ENCODE results near the gene FHAD1.

FHAD1 gene

GRCh38 chr1:15309687-15310086, 62.7 kb downstream of the FHAD1 start:
- no peak for DNase-seq

GRCh38 chr1:15310544-15310943, 63.5 kb downstream of the FHAD1 start:
- no peak for DNase-seq

GRCh38 chr1:15311122-15311822, 64.2 kb downstream of the FHAD1 start:
- DNase-seq: no peak

GRCh38 chr1:15311880-15312279, 64.9 kb downstream of the FHAD1 start:
- no peak for DNase-seq

GRCh38 chr1:15312626-15313411, 65.8 kb downstream of the FHAD1 start:
- no peak for DNase-seq

GRCh38 chr1:15314328-15315281, 67.6 kb downstream of the FHAD1 start:
- no peak for DNase-seq

GRCh38 chr1:15315815-15316214, 68.8 kb downstream of the FHAD1 start:
- DNase-seq: no peak

GRCh38 chr1:15316510-15316909, 69.5 kb downstream of the FHAD1 start:
- no peak for DNase-seq

GRCh38 chr1:15320267-15320666, 73.2 kb downstream of the FHAD1 start:
- no peak for DNase-seq

- DNase-seq: no peak
Observed at GRCh38 chr1:15321601-15322000, 74.6 kb downstream of the FHAD1 start.

GRCh38 chr1:15322648-15323350, 75.8 kb downstream of the FHAD1 start:
- no peak for DNase-seq

GRCh38 chr1:15323351-15323988, 76.4 kb downstream of the FHAD1 start:
- peak; percentile 77 for DNase-seq

GRCh38 chr1:15323989-15324868, 77.2 kb downstream of the FHAD1 start:
- no peak for DNase-seq

GRCh38 chr1:15324869-15325335, 77.9 kb downstream of the FHAD1 start:
- no peak for DNase-seq

GRCh38 chr1:15325375-15326085, 78.5 kb downstream of the FHAD1 start:
- DNase-seq: no peak

GRCh38 chr1:15326691-15327588, 79.9 kb downstream of the FHAD1 start:
- DNase-seq: no peak

GRCh38 chr1:15328351-15329103, 81.5 kb downstream of the FHAD1 start:
- DNase-seq: no peak

- no peak for DNase-seq
Observed at GRCh38 chr1:15329104-15329820, 82.2 kb downstream of the FHAD1 start.

Data from activated CD4-positive, alpha-beta T cell treated with anti-CD3 and anti-CD28 coated beads, Interleukin-2, amount 50 U/mL, for 16 hours (primary cell).